ENCODE data around the gene PPM1E. TPM values are rescaled to one million over a fixed set of nuclear protein-coding genes. Genes with fewer than 3 reads are reported as not detected.

Gene PPM1E
- total RNA-seq, 3 donors from 2014 or later (not counting 1 experiment from before 2014, with no cell fraction given), result not detected

DNA sequence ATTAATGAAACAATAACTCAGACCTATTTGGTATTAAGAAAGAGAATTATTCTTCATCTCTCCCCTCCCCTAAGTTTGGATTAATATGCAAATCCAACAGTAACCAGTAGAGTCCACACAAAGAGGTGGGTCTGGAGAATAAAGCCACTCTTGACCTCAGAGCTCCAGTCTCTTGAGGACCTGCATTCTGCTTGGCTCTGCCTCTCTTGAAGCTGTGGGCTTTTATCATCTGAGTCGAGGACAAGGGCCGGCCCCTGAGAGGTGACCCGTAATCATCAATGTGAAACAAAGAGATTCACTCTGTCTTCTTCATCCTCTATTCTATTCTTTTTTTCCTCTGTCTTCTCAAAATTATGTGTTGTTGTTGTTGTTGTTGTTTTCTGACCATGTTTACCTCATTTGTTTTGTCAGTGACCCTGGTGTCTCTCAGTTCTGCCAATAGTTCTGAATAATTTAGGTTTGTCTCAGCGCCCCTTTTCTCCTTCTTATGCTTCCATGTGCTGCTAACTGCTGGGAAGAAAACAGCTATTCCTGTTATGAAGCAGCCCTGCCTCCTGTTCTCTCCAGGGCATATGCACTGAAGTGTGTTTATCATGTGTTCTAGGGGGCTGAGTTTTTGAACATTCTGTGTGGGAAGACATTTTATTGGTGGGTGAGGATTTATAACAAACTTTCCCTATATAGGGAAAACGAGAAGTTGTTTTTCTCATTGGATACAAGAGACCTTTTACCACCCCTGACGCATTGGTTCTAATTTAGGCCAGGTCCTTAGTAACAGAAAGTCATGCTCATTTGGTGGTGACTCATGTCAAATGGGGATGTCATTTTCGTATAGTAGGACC lies 215.2 kb downstream of the PPM1E start:
- H3K27ac Mint-ChIP-seq, result no peak overlapping the region

DNA sequence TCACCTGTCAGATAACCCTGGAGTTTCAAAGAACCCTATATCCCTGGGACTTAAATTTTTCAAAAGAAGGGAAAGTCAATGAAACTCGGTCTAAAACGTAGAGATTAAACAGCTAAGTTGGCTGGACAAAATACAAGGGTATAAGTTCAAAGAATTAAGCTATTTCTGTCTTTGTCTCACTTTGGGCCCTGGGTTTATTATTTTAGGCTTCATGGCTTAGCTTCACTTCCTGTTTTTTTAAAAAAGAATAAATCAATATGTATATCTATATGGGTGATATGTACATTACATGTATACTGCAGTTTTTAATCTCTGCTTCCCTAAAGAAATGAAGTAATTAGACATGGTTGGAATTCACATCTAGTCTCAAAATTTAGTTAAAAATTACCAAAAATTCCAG lies 218.7 kb downstream of the PPM1E start:
- no peaks in the 10 kb centered on the region for H3K36me3 Mint-ChIP-seq
- H3K9me3 Mint-ChIP-seq, result no peaks in the 10 kb centered on the region
- Histone ChIP-seq H3K4me1 (ENCODE audit: control insufficient read depth, insufficient read depth, low read length) (no peaks in the 10 kb centered on the region), H3K36me3 (ENCODE audit: control insufficient read depth, insufficient read depth, low read length) (no peaks in the 10 kb centered on the region), H3K9me3 (ENCODE audit: control insufficient read depth, insufficient read depth, low read length) (no peaks in the 10 kb centered on the region), H3K27ac (ENCODE audit: low read length) (no peak overlapping the region), H3K27me3 (ENCODE audit: control insufficient read depth, insufficient read depth, low read length) (peaks cover 9% of the 10 kb centered on the region), H3K4me3 (ENCODE audit: low read length) (no peak overlapping the region)
- no peak overlapping the region for H3K4me3 Mint-ChIP-seq
- ATAC-seq, result no peak
- peaks cover 0 to under 1% of the 10 kb centered on the region in 2 donors for H3K4me1 Mint-ChIP-seq
- TF ChIP-seq, protein P1, sequence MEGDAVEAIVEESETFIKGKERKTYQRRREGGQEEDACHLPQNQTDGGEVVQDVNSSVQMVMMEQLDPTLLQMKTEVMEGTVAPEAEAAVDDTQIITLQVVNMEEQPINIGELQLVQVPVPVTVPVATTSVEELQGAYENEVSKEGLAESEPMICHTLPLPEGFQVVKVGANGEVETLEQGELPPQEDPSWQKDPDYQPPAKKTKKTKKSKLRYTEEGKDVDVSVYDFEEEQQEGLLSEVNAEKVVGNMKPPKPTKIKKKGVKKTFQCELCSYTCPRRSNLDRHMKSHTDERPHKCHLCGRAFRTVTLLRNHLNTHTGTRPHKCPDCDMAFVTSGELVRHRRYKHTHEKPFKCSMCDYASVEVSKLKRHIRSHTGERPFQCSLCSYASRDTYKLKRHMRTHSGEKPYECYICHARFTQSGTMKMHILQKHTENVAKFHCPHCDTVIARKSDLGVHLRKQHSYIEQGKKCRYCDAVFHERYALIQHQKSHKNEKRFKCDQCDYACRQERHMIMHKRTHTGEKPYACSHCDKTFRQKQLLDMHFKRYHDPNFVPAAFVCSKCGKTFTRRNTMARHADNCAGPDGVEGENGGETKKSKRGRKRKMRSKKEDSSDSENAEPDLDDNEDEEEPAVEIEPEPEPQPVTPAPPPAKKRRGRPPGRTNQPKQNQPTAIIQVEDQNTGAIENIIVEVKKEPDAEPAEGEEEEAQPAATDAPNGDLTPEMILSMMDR (IDR thresholded peaks at IDR 0.05), result no peak
- H3K27ac Mint-ChIP-seq, result no peak overlapping the region
- peaks cover 0 to 7% of the 10 kb centered on the region in 2 donors for H3K27me3 Mint-ChIP-seq (ENCODE audit: low read depth in 2 of 2)
- intact Hi-C loops (cut with micrococcal nuclease), result no loop called here
- 76% methylated on average over 2 of the region's 2 CpGs for WGBS (ENCODE audit: insufficient coverage)
- no peak for DNase-seq

More for the DNA sequence above, 215.2 kb downstream of the PPM1E start:
- TF ChIP-seq, protein P1 (IDR thresholded peaks at IDR 0.05), result no peak
- Mint-ChIP-seq H3K4me1 (peaks cover 4 to 13% of the 10 kb centered on the region in 2 donors), H3K4me3 (no peak overlapping the region), H3K36me3 (no peaks in the 10 kb centered on the region), H3K9me3 (no peaks in the 10 kb centered on the region), H3K27me3 (ENCODE audit: low read depth in 2 of 2) (peaks cover 4 to 9% of the 10 kb centered on the region in 2 donors)
- H3K9me3 ChIP-seq (ENCODE audit: control insufficient read depth, insufficient read depth, low read length), result no peaks in the 10 kb centered on the region
- intact Hi-C loops (cut with micrococcal nuclease), result no loop called here
- DNase-seq (no peak), ATAC-seq (no peak)
- 93% methylated on average over 6 of the region's 7 CpGs for WGBS (ENCODE audit: insufficient coverage)
- H3K27ac ChIP-seq (ENCODE audit: low read length), result no peak overlapping the region
- H3K27me3 ChIP-seq (ENCODE audit: control insufficient read depth, insufficient read depth, low read length), result peaks cover 9% of the 10 kb centered on the region
- H3K4me3 ChIP-seq (ENCODE audit: low read length), result no peak overlapping the region
- H3K4me1 ChIP-seq (ENCODE audit: control insufficient read depth, insufficient read depth, low read length), result no peaks in the 10 kb centered on the region
- no peaks in the 10 kb centered on the region for H3K36me3 ChIP-seq (ENCODE audit: control insufficient read depth, insufficient read depth, low read length)

- peaks cover 0 to 3% of the 10 kb centered on the region in 2 donors for H3K27me3 Mint-ChIP-seq (ENCODE audit: low read depth in 2 of 2)
- Histone ChIP-seq H3K4me3 (ENCODE audit: low read length) (no peak overlapping the region), H3K4me1 (ENCODE audit: control insufficient read depth, insufficient read depth, low read length) (no peaks in the 10 kb centered on the region), H3K9me3 (ENCODE audit: control insufficient read depth, insufficient read depth, low read length) (no peaks in the 10 kb centered on the region), H3K36me3 (ENCODE audit: control insufficient read depth, insufficient read depth, low read length) (no peaks in the 10 kb centered on the region), H3K27ac (ENCODE audit: low read length) (no peak overlapping the region), H3K27me3 (ENCODE audit: control insufficient read depth, insufficient read depth, low read length) (peaks cover under 1% of the 10 kb centered on the region)
- no peak overlapping the region for H3K4me3 Mint-ChIP-seq
- no peaks in the 10 kb centered on the region for H3K36me3 Mint-ChIP-seq
- no peaks in the 10 kb centered on the region for H3K4me1 Mint-ChIP-seq
- no peaks in the 10 kb centered on the region for H3K9me3 Mint-ChIP-seq
- WGBS (ENCODE audit: insufficient coverage), result 92% methylated on average over 3 of the region's 3 CpGs
- ATAC-seq, result no peak
- H3K27ac Mint-ChIP-seq, result no peak overlapping the region
- TF ChIP-seq, protein P1 (IDR thresholded peaks at IDR 0.05), result no peak
- DNase-seq, result no peak
- intact Hi-C loops (cut with micrococcal nuclease), result no loop called here
These were observed 220.9 kb downstream of the PPM1E start for GRCh38 chr17:58976541-58976940.
